Measurements from ENCODE around the gene HBS1L.

DNA sequence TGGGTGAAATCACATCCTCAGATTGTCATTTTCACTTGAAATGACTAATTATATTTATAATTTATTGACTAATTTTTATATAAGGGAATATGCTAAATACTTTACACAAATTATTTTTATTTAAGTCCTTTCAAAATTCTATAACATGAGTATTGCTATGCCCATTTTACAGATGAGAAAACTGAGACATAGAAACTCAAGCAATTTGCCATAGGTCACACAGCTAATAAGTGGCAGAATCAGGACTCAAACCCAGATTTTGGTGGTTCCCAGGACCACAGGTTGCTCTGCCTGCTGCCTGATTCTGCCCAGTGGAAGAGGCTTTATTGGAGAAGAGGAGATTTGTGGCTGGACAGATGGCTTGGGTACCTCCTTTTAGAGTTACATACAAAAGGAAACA, 109.6 kb downstream of the HBS1L start:
- TF ChIP-seq, protein P1, sequence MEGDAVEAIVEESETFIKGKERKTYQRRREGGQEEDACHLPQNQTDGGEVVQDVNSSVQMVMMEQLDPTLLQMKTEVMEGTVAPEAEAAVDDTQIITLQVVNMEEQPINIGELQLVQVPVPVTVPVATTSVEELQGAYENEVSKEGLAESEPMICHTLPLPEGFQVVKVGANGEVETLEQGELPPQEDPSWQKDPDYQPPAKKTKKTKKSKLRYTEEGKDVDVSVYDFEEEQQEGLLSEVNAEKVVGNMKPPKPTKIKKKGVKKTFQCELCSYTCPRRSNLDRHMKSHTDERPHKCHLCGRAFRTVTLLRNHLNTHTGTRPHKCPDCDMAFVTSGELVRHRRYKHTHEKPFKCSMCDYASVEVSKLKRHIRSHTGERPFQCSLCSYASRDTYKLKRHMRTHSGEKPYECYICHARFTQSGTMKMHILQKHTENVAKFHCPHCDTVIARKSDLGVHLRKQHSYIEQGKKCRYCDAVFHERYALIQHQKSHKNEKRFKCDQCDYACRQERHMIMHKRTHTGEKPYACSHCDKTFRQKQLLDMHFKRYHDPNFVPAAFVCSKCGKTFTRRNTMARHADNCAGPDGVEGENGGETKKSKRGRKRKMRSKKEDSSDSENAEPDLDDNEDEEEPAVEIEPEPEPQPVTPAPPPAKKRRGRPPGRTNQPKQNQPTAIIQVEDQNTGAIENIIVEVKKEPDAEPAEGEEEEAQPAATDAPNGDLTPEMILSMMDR (IDR thresholded peaks at IDR 0.05), result no peak
- TF ChIP-seq POLR2A (IDR thresholded peaks at IDR 0.05) (no peak), EP300 (IDR thresholded peaks at IDR 0.05) (no peak)

Data from tibial nerve (tissue), 4 donors.